HuH-7 (cell line): ENCODE data around the gene AGAP1.
A peak's percentile ranks its signal among the peaks of the same experiment; 100 is the strongest.

ENCODE experiments used
- DNase-seq: peaks from one replicate; pipeline ENCODE4 v3.0.0; 2011; ENCODE audit warnings: low spot score

Gene AGAP1

GRCh38 chr2:235712176-235712575 lies 218.3 kb downstream of the AGAP1 start:
- no peak for DNase-seq

- no peak for DNase-seq
Measured at GRCh38 chr2:235713189-235713588, 219.3 kb downstream of the AGAP1 start.

- DNase-seq: no peak
Measured at GRCh38 chr2:235715601-235716000, 221.8 kb downstream of the AGAP1 start.

GRCh38 chr2:235716875-235717496 lies 223.1 kb downstream of the AGAP1 start:
- DNase-seq: no peak

GRCh38 chr2:235719146-235719942 lies 225.5 kb downstream of the AGAP1 start:
- DNase-seq: no peak

GRCh38 chr2:235721625-235722024 lies 227.8 kb downstream of the AGAP1 start:
- no peak for DNase-seq

- no peak for DNase-seq
Measured at GRCh38 chr2:235722869-235723268, 229.0 kb downstream of the AGAP1 start.

GRCh38 chr2:235723371-235723770 lies 229.5 kb downstream of the AGAP1 start:
- DNase-seq: no peak

GRCh38 chr2:235723811-235724465 lies 230.1 kb downstream of the AGAP1 start:
- DNase-seq: no peak

- DNase-seq: no peak
Measured at GRCh38 chr2:235725016-235725489, 231.2 kb downstream of the AGAP1 start.

- DNase-seq: no peak
Measured at GRCh38 chr2:235725841-235726240, 232.0 kb downstream of the AGAP1 start.

- DNase-seq: peak; percentile 37
Measured at GRCh38 chr2:235726554-235726953, 232.7 kb downstream of the AGAP1 start.

GRCh38 chr2:235727174-235727573 lies 233.3 kb downstream of the AGAP1 start:
- DNase-seq: no peak

- DNase-seq: no peak
Measured at GRCh38 chr2:235727891-235728799, 234.3 kb downstream of the AGAP1 start.

GRCh38 chr2:235728800-235729556 lies 235.1 kb downstream of the AGAP1 start:
- DNase-seq: no peak

GRCh38 chr2:235729557-235729947 lies 235.7 kb downstream of the AGAP1 start:
- no peak for DNase-seq

- no peak for DNase-seq
Measured at GRCh38 chr2:235730115-235730514, 236.3 kb downstream of the AGAP1 start.

- no peak for DNase-seq
Measured at GRCh38 chr2:235733761-235734160, 239.9 kb downstream of the AGAP1 start.

- DNase-seq: no peak
Measured at GRCh38 chr2:235734168-235734567, 240.3 kb downstream of the AGAP1 start.

- no peak for DNase-seq
Measured at GRCh38 chr2:235734688-235735231, 240.9 kb downstream of the AGAP1 start.

- no peak for DNase-seq
Measured at GRCh38 chr2:235737396-235737795, 243.6 kb downstream of the AGAP1 start.
